Stimulated activated naive CD4-positive, alpha-beta T cell treated with Interleukin-2 at 50 U/mL for 16 hours (primary cell): ENCODE data around the gene PREX1.
"Not testable (repeated sequence)": the region's sequence is repeated elsewhere in the genome, so short reads cannot be mapped to it uniquely, and the experiment has no call there.

Experiments
- DNase-seq: peaks from one replicate; lab custom pipeline; 2025; lab: John Stamatoyannopoulos, UW

The PREX1 gene

GRCh38 chr20:48847498-48848205 is 19.9 kb upstream of the PREX1 start:
- DNase-seq: no peak

GRCh38 chr20:48846516-48847492 is 19.0 kb upstream of the PREX1 start:
- DNase-seq: peak; percentile 38

- DNase-seq: no peak
These were observed 18.0 kb upstream of the PREX1 start for GRCh38 chr20:48845721-48846306.

- no peak for DNase-seq
These were observed 17.2 kb upstream of the PREX1 start for GRCh38 chr20:48844996-48845395.

GRCh38 chr20:48843896-48844295 is 16.1 kb upstream of the PREX1 start:
- not testable (repeated sequence) for DNase-seq

GRCh38 chr20:48843057-48843806 is 15.4 kb upstream of the PREX1 start:
- no peak for DNase-seq

GRCh38 chr20:48841875-48842529 is 14.2 kb upstream of the PREX1 start:
- no peak for DNase-seq

GRCh38 chr20:48841196-48841874 is 13.5 kb upstream of the PREX1 start:
- no peak for DNase-seq

GRCh38 chr20:48839154-48839917 is 11.5 kb upstream of the PREX1 start:
- no peak for DNase-seq

- DNase-seq: no peak
These were observed 9.2 kb upstream of the PREX1 start for GRCh38 chr20:48837014-48837413.

- DNase-seq: no peak
These were observed 7.6 kb upstream of the PREX1 start for GRCh38 chr20:48835390-48835789.

- no peak for DNase-seq
These were observed 6.5 kb upstream of the PREX1 start for GRCh38 chr20:48834278-48834677.

GRCh38 chr20:48832405-48832730 is 4.6 kb upstream of the PREX1 start:
- no peak for DNase-seq

GRCh38 chr20:48831718-48832404 is 4.1 kb upstream of the PREX1 start:
- no peak for DNase-seq

- DNase-seq: no peak
These were observed 3.1 kb upstream of the PREX1 start for GRCh38 chr20:48830826-48831318.

GRCh38 chr20:48829940-48830339 is 2.1 kb upstream of the PREX1 start:
- DNase-seq: no peak

GRCh38 chr20:48828734-48829460 is 1.1 kb upstream of the PREX1 start:
- no peak for DNase-seq

- peak; percentile 44 for DNase-seq
These were observed 672 bp downstream of the PREX1 start for GRCh38 chr20:48826883-48827771.
